ENCODE results near the gene PRKAR1A.

The PRKAR1A gene

DNA sequence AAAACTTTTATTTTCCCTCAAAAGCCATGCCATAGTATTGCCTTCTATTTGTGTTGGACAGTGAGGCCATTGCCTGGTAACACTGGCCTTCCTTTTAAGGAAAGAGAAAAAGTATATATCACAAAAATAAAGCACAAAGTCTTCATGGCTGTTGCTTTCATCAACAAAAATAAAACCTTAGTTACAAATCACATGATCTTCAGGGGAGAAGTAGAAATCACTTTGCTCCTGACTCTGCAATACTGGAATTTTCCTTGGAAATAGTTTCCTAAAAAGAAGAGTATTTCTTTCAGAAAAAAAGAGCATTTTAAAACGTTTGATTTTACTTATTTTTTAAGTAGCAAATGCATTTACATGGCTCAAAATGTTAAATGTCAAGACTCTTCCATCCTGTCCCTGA, 47.1 kb downstream of the PRKAR1A start:
- Histone ChIP-seq H3K4me2 (no peak overlapping the region), H2AFZ (ENCODE audit: low read depth) (no peak overlapping the region), H3K9ac (no peak overlapping the region), H3K4me3 (IDR thresholded peaks at IDR 0.05; ENCODE audit: insufficient read depth, low read depth, low read length) (no peak overlapping the region), H3K79me2 (ENCODE audit: insufficient read depth, low read depth) (no peaks in the 10 kb centered on the region), H3K4me1 (ENCODE audit: low read depth, poor library complexity, severe bottlenecking) (no peaks in the 10 kb centered on the region), H4K20me1 (ENCODE audit: insufficient read depth) (no peaks in the 10 kb centered on the region), H3K27me3 (ENCODE audit: insufficient read depth, low read depth) (no peaks in the 10 kb centered on the region), H3K27ac (no peak overlapping the region), H3K36me3 (ENCODE audit: insufficient read depth) (no peaks in the 10 kb centered on the region)
- TF ChIP-seq, protein P1, sequence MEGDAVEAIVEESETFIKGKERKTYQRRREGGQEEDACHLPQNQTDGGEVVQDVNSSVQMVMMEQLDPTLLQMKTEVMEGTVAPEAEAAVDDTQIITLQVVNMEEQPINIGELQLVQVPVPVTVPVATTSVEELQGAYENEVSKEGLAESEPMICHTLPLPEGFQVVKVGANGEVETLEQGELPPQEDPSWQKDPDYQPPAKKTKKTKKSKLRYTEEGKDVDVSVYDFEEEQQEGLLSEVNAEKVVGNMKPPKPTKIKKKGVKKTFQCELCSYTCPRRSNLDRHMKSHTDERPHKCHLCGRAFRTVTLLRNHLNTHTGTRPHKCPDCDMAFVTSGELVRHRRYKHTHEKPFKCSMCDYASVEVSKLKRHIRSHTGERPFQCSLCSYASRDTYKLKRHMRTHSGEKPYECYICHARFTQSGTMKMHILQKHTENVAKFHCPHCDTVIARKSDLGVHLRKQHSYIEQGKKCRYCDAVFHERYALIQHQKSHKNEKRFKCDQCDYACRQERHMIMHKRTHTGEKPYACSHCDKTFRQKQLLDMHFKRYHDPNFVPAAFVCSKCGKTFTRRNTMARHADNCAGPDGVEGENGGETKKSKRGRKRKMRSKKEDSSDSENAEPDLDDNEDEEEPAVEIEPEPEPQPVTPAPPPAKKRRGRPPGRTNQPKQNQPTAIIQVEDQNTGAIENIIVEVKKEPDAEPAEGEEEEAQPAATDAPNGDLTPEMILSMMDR (conservative IDR thresholded peaks at IDR 0.05; ENCODE audit: low read depth, low read length) = no peak

DNA sequence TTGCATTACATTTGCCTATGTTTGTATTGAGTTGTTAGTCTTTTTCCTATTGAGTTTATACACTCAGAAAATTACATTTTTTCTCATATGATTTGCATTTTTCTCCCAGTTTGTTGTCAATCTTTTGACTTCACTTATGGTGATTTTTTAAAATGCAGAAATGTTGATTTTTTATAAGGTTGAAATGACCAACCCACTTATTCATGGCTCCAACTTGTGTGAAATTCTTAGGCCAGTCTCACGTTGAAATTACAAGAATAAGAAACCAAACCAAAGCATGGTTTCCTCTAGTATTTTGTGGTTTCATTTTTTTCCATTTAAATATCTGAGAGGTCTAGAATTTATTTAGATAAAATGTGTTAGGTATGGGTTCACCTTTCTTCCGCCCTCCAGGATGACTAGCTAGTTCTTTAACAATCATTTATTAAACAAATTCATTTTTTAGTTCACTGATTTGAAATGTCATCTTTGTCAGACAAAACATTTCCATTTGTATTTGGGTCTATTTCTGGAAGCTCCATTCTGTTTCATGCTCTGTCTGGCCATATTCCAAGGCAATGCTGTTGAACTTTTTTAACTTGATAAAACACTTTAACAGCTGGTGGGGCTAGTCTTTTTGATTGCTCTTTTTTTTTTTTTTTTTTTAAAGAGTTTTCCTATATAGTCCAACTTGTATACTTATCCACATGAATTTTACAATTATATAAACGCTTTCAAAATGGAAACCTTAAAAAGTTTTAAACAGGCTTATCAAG, 48.9 kb downstream of the PRKAR1A start:
- Histone ChIP-seq H3K79me2 (ENCODE audit: insufficient read depth, low read depth) (no peaks in the 10 kb centered on the region), H4K20me1 (ENCODE audit: insufficient read depth) (no peaks in the 10 kb centered on the region), H3K4me1 (ENCODE audit: low read depth, poor library complexity, severe bottlenecking) (no peaks in the 10 kb centered on the region), H3K4me3 (IDR thresholded peaks at IDR 0.05; ENCODE audit: insufficient read depth, low read depth, low read length) (no peak overlapping the region), H2AFZ (ENCODE audit: low read depth) (no peak overlapping the region), H3K4me2 (no peak overlapping the region), H3K36me3 (ENCODE audit: insufficient read depth) (no peaks in the 10 kb centered on the region), H3K27me3 (ENCODE audit: insufficient read depth, low read depth) (no peaks in the 10 kb centered on the region), H3K27ac (no peak overlapping the region), H3K9ac (no peak overlapping the region)
- TF ChIP-seq, protein P1 (conservative IDR thresholded peaks at IDR 0.05; ENCODE audit: low read depth, low read length) = no peak

DNA sequence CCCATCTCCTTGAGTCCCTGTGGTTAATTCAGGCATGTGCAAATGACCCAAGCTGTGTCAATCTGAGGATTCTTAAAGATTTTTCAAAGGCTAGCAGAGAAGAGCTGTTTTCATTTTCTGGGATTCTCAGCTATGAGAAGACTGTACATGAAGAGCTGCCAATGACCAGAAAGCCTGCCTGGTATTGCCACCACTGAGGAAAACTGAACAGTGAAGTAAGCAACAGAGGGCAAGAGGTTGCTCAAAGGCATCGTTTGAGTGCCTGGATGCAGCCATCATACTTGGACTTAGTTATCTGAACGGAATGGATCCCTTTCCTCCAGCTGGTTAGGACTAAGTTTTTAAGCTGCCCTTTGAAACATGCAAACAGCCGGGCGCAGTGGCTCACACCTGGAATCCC, 50.5 kb downstream of the PRKAR1A start:
- Histone ChIP-seq H3K79me2 (ENCODE audit: insufficient read depth, low read depth) (no peaks in the 10 kb centered on the region), H3K4me1 (ENCODE audit: low read depth, poor library complexity, severe bottlenecking) (no peaks in the 10 kb centered on the region), H3K9ac (no peak overlapping the region), H3K36me3 (ENCODE audit: insufficient read depth) (no peaks in the 10 kb centered on the region), H3K27ac (no peak overlapping the region), H2AFZ (ENCODE audit: low read depth) (no peak overlapping the region), H4K20me1 (ENCODE audit: insufficient read depth) (no peaks in the 10 kb centered on the region), H3K27me3 (ENCODE audit: insufficient read depth, low read depth) (no peaks in the 10 kb centered on the region), H3K4me3 (IDR thresholded peaks at IDR 0.05; ENCODE audit: insufficient read depth, low read depth, low read length) (no peak overlapping the region), H3K4me2 (no peak overlapping the region)
- TF ChIP-seq, protein P1 (conservative IDR thresholded peaks at IDR 0.05; ENCODE audit: low read depth, low read length) = no peak

DNA sequence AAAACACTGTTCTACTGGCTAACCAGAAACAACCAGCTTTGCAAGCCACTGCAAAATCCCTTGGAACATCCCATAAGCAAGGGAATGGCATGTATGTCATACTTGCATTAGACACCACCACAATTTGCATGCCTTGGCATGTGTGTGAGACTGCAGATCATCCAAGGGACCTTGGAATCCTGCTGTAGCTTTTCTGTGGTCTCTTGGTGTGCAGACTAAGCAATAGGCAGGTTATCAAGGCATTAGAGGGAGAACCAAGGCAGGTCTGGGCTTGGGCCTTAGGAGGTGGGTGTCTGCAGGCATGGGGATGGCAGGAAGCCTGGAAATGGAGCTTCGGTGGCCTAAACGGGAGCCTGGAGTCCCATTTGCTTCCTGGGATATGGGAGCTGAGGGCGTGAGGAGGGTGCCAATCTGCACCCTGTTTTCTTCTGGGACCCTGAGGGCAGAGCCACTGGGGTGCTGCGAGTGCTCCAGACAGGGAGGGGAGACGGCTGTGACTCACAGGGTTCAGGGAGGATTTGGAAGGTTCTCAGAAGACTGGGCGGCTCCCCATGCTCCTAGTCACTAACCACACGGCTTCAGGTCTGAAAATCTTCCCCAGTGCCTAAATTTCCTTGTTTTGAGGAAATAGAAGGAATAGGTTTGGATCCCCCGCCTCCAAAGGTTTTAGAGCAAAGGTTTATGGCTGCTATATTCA, 52.3 kb downstream of the PRKAR1A start:
- no peak overlapping the region for H3K4me3 ChIP-seq (IDR thresholded peaks at IDR 0.05; ENCODE audit: insufficient read depth, low read depth, low read length)
- H3K27ac ChIP-seq = no peak overlapping the region
- H3K36me3 ChIP-seq (ENCODE audit: insufficient read depth) = no peaks in the 10 kb centered on the region
- TF ChIP-seq, protein P1 (conservative IDR thresholded peaks at IDR 0.05; ENCODE audit: low read depth, low read length) = no peak
- H3K9ac ChIP-seq = no peak overlapping the region
- no peak overlapping the region for H3K4me2 ChIP-seq
- no peak overlapping the region for H2AFZ ChIP-seq (ENCODE audit: low read depth)
- no peaks in the 10 kb centered on the region for H4K20me1 ChIP-seq (ENCODE audit: insufficient read depth)
- H3K4me1 ChIP-seq (ENCODE audit: low read depth, poor library complexity, severe bottlenecking) = no peaks in the 10 kb centered on the region
- no peaks in the 10 kb centered on the region for H3K79me2 ChIP-seq (ENCODE audit: insufficient read depth, low read depth)
- H3K27me3 ChIP-seq (ENCODE audit: insufficient read depth, low read depth) = no peaks in the 10 kb centered on the region

Data from KMS-11 (cell line).